HL-60/S4 (cell line): ENCODE measurements around the gene TATDN3.
"Not testable (repeated sequence)": the region's sequence is repeated elsewhere in the genome, so short reads cannot be mapped to it uniquely, and the experiment has no call there.

ENCODE experiments used
- in situ Hi-C: fragments of 300-500 bp; cut with MboI; formaldehyde crosslinking; loops from 2 replicates; pipeline ENCODE4 v1.14.3; 2022; ENCODE audit warnings: low sequenced_read_pairs

Gene TATDN3

GRCh38 chr1:212773011-212773410 lies 18.7 kb upstream of the TATDN3 start:
- in situ Hi-C loops, result loop anchor here (25.0 kb wide), 1 partner anchor 311 kb away; no protein-coding TSS in a partner anchor

GRCh38 chr1:212774584-212774983 lies 17.1 kb upstream of the TATDN3 start:
- in situ Hi-C loops, result loop anchor here (25.0 kb wide), 1 partner anchor 312 kb away; no protein-coding TSS in a partner anchor

DNA sequence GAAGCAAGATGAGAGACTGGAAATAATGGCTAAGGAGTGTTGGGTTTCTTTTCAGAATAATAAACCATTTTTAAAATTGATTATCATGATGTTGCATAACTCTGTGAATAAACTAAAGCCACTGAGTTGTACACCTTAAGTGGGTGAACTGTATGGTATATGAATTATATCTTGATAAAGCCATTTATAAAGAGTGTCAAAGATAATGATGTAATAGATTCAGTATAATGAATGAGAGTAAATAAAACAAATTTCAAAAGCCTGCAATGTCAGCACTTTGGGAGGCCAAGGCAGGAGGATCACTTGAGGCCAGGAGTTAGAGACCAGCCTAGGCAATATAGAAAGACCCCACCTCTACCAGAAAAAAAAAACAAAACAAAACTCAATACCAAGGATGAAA lies 16.5 kb upstream of the TATDN3 start:
- in situ Hi-C loops, result no loop called here

GRCh38 chr1:212777151-212777550 lies 14.5 kb upstream of the TATDN3 start:
- in situ Hi-C loops, result no loop called here

- in situ Hi-C loops, result not testable (repeated sequence)
Observed at GRCh38 chr1:212779086-212779485, 12.6 kb upstream of the TATDN3 start.

DNA sequence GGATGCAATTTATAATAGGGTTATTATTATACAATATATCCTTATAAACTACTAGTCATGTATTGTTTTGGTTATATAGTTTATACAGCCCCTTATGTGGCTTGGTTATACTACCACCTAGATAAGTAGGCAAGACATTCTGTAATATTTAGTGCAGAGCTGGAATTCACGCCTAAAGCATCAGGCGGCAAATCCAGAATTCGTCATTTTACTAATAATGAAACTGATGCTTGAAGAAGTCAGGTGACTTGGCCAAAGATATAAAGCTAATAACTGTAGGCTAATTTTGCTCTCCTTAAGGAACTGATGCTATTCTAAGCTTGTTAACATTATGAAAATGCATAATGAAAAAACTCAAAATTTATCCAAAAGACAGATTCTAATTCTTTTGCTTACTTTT lies 10.9 kb upstream of the TATDN3 start:
- in situ Hi-C loops, result no loop called here

DNA sequence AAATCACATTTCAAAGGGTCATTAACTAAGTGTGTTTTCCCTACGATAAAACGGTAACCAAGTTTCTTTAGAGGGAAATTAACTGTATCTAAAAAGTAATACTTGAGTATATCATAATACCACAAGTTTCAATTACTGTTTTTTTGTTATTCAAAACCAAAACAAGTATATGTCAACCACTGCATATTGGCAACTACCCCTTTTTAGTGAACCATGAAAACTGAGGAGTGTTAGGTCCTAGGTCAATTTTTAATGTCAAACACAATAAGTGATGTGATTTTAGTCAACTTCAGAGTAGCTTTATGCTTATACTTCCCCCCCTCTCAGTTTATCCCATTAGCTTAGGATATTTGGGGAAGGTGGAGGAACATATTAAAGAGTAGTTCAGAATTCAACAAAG lies 10.5 kb upstream of the TATDN3 start:
- in situ Hi-C loops, result no loop called here

DNA sequence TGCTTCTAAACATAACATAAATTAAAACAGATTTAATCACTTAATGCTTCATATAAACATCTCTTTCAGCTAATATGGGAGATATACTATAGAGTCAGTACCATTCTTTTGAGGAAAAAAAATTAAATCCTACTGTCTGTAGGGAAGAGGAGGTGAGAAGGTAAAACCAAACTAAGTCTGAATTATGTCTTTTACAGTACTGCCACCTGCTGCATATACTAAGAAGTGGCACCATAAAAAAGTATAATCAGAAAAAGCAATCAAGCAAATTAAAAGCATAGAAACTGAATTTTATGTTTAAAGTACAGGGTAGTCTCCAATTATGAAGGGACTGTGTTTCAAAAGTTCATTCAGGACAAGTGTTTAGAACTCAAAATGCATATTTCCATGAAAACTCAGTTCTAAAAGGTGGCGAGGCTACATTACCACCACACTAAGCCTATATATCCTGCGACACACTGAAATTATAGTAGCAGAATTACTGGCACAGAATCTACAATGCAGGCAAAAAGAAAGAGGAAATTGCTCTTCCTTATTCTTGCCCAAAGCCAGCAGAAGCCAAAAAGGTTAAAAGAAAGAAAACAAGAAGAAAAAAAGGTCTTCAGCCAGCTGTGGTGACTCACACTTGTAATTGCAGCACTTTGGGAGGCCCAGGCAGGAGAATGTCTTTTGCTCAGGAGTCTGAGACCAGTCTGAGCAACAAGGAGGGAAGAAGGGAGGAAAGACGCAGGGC lies 9.1 kb upstream of the TATDN3 start:
- in situ Hi-C loops, result no loop called here

DNA sequence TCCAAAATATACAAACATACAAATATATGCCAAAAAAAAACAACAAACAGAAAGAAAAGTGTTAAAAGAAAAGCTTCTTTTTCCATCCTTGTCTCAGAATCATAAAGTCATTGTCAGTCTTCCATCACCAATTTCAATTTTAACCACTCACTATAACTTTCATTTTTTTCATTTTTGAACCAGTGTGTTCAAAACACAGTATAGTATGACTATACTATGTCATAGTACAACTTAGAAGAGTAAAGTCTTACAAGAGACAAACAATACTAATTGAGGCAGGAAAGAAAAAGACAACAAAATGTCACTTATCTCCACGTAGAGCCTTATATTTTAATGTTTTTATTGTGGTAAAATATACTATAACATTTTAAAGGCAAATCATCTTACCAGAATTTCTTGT lies 7.7 kb upstream of the TATDN3 start:
- in situ Hi-C loops, result no loop called here

GRCh38 chr1:212785871-212786270 lies 5.8 kb upstream of the TATDN3 start:
- in situ Hi-C loops, result no loop called here

DNA sequence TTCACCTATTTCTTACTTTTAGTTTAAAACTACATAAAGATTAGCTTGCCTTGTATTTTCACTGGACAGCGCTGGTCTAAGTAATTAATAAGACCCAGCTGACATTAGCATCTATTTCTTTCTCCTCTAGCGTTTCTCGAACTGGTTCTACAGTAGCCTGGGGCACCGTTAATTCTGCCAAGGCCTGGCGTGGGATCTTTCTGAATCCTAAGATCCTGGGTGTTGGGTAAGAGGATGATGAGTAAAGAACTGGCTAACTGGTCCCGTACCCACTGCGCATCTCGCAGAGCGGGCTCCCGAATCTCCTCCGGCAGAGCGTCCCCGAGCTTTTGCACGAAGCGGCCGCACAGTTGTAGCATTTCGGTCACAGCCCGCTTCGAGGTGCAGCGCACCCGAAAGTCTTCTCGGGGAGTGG lies 426 bp upstream of the TATDN3 start:
- in situ Hi-C loops, result no loop called here

DNA sequence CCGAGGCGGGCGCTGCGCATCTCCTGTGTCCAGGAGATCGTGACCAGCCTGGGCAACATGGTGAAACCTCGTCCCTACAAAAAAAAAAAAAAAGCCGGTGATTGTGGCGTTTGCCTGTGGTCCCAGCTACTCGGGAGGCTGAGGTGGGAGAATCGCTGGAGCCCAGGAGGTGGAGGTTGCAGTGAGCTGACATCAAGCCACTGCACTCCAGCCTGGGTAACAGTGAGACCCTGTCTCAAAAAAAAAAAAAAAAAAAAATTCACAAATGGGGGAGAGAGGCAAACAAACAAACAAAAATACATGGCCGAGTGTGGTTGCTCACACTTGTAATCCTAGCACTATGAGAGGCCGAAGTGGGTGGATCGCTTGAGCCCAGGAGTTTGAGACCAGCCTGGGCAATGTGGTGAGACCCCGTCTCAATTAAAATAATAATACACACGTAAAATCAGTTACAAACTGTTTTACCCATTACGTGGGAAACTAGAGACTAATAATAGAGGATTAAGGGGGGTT lies 758 bp downstream of the TATDN3 start:
- in situ Hi-C loops, result no loop called here

DNA sequence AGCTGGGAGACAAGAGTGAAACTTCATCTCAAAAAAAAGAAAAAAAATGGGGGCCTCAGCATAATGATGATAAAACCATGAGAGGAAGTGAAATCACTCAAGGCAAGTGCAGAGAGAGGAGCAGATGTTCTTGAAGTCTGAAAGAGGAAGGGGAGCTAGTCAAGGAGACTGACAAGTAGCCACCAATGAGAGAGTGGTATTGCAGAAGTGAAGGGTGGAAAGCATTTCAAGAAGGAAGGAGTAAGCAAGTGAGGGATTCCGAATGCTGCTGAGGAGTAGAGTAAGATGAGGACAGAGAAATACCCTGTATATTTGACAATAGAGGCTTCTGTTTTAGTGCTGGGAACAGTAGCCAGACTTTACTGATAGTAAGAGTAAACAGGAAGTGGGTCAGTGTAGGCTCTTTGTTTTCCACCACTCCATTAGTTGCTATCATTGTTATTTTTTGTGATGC lies 2.9 kb downstream of the TATDN3 start:
- in situ Hi-C loops, result no loop called here

GRCh38 chr1:212797681-212798080 lies 6.0 kb downstream of the TATDN3 start:
- in situ Hi-C loops, result no loop called here

DNA sequence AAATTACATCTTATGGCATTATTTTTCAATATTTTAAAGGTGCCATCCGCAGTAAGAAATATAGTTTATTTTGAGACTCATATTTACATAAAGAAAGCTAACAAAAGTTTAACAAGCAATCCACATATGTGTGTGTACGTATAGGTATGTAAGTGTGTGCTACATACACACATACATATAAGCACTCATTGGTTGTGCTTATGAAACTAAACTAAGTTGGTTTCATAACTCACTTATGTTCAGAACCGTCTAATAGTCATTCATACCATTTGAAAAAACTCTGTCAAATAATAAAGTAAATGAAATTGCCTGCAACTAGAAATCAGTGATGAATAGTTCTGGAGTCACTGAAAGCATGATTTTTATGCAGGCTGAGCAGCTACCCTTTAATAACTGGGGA lies 14.1 kb downstream of the TATDN3 start:
- in situ Hi-C loops, result loop anchor here (25.0 kb wide), 1 partner anchor 182 kb away; no protein-coding TSS in a partner anchor

GRCh38 chr1:212814537-212815334 lies 23.0 kb downstream of the TATDN3 start:
- in situ Hi-C loops, result loop anchor here (25.0 kb wide), 1 partner anchor 173 kb away; no protein-coding TSS in a partner anchor

GRCh38 chr1:212816567-212817278 lies 25.0 kb downstream of the TATDN3 start:
- in situ Hi-C loops, result loop anchor here (25.0 kb wide), 1 partner anchor 171 kb away; no protein-coding TSS in a partner anchor

DNA sequence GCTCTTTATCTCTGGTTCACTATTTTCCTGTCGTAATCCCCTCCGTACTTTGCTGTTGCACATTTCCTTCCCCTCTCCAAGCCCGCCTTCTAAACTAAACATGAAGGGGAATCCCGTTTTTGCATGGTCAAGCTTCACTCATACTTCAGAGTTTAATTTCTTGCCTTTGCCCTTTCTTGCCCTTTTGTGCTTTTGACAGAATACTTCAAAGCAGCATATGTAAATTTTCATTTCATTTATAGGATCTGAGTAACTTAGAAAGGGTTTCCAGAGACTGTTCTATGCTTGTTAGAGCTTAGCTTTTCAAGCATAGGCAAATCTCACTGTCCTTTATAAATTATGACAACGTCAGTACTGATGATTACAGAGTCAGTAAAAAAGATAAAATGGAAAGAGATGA lies 28.0 kb downstream of the TATDN3 start:
- in situ Hi-C loops, result loop anchor here (25.0 kb wide), 1 partner anchor 168 kb away; no protein-coding TSS in a partner anchor

GRCh38 chr1:212820969-212821368 lies 29.3 kb downstream of the TATDN3 start:
- in situ Hi-C loops, result loop anchor here (25.0 kb wide), 1 partner anchor 166 kb away; no protein-coding TSS in a partner anchor

- in situ Hi-C loops, result loop anchor here (25.0 kb wide), 1 partner anchor 164 kb away; no protein-coding TSS in a partner anchor
Observed at GRCh38 chr1:212822956-212823355, 31.3 kb downstream of the TATDN3 start.

- in situ Hi-C loops, result loop anchor here (25.0 kb wide), 1 partner anchor 163 kb away; no protein-coding TSS in a partner anchor
Observed at GRCh38 chr1:212824201-212824600, 32.5 kb downstream of the TATDN3 start.
